ENCODE measurements around the gene NKIRAS1. TPM values are rescaled to one million over a fixed set of nuclear protein-coding genes. Genes with fewer than 3 reads are reported as not detected.

The NKIRAS1 gene
- total and polyA plus RNA-seq, 2 of the 8 experiments (the other 6 are each of a cell fraction or from before 2014, with no cell fraction given): 3.4 to 7.0 TPM

GRCh38 chr3:23945913-23946687 is 29.3 kb upstream of the NKIRAS1 start:
- Histone ChIP-seq H3K23ac (ENCODE audit: insufficient read length) (no peak overlapping the region), H2AFZ (ENCODE audit: low read length) (no peak overlapping the region), H3K27ac (ENCODE audit: low read depth, low read length) (peak overlapping the region; percentile 97), H3K18ac (ENCODE audit: extremely low read depth, low read length) (peak overlapping the region; percentile 81; the same call in 1 of the 2 replicates), H3K36me3 (ENCODE audit: control insufficient read depth in 2 of 4, insufficient read depth in 4 of 4, low read length in 3 of 4) (no peaks in the 10 kb centered on the region), H3K4me1 (replicated peaks in 1 of 4; ENCODE audit: control insufficient read depth in 3 of 4, insufficient read depth in 4 of 4, low read length in 3 of 4) (peaks cover 8 to 17% (median 12%) of the 10 kb centered on the region in 4 experiments; a peak in 6 of 7 replicates), H2BK15ac (ENCODE audit: low read length) (no peak overlapping the region), H3K56ac (replicated peaks; ENCODE audit: insufficient read length, low read depth, low read length) (peak overlapping the region; percentile 34), H3K79me2 (ENCODE audit: control insufficient read depth in 1 of 2, insufficient read depth in 2 of 2, low read length in 2 of 2) (peaks cover 4 to 44% of the 10 kb centered on the region in 2 experiments; a peak in 3 of 4 replicates), H3K23me2 (ENCODE audit: low read depth, low read length) (peaks cover 5% of the 10 kb centered on the region), H3K4me2 (ENCODE audit: insufficient read depth in 1 of 2, low read depth in 2 of 2, low read length in 2 of 2) (peak overlapping the region; percentile 89 to 97), H3K27me3 (replicated peaks in 1 of 4; ENCODE audit: control insufficient read depth in 3 of 4, extremely low read depth in 1 of 4, insufficient read depth in 3 of 4, low read length in 3 of 4) (no peaks in the 10 kb centered on the region; a peak in 1 of 7 replicates), H3K4ac (replicated peaks; ENCODE audit: insufficient read length, low read depth, low read length) (no peak overlapping the region), H2BK120ac (replicated peaks; ENCODE audit: low read depth, low read length) (peak overlapping the region; percentile 86), H2BK20ac (ENCODE audit: low read length) (no peak overlapping the region), H4K91ac (replicated peaks; ENCODE audit: insufficient read length, low read length) (peak overlapping the region; percentile 75), H2BK12ac (ENCODE audit: low read depth, low read length) (peak overlapping the region; percentile 41; the same call in 1 of the 2 replicates), H2AK5ac (ENCODE audit: low read depth, low read length) (no peak overlapping the region; the same call in 1 of the 2 replicates), H3K9ac (replicated peaks in 1 of 4; ENCODE audit: extremely low read depth in 1 of 4, low read depth in 3 of 4, low read length in 3 of 4) (peak overlapping the region; percentile 93 to 100 (median 94)), H4K20me1 (replicated peaks in 1 of 2; ENCODE audit: control insufficient read depth in 1 of 2, insufficient read depth in 2 of 2, low read length in 2 of 2) (peaks cover 0 to 3% of the 10 kb centered on the region in 2 experiments), H4K8ac (ENCODE audit: extremely low read depth, insufficient read depth, low read length) (peak overlapping the region; percentile 99), H3K14ac (ENCODE audit: insufficient read length) (no peak overlapping the region), H2BK5ac (ENCODE audit: low read depth, low read length) (peak overlapping the region; percentile 72), H3K4me3 (ENCODE audit: extremely low read depth in 1 of 4, insufficient read depth in 2 of 4, low read depth in 3 of 4, low read length in 4 of 4) (peak overlapping the region; percentile 91 to 94 (median 92)), H3K9me3 (ENCODE audit: insufficient read depth in 2 of 2, low read depth in 1 of 2, low read length in 1 of 2) (no peaks in the 10 kb centered on the region), H4K5ac (ENCODE audit: insufficient read length, low read depth, low read length) (peak overlapping the region; percentile 98), H3K79me1 (ENCODE audit: low read depth, low read length) (no peaks in the 10 kb centered on the region)
- CTCF ChIA-PET (ENCODE audit: partially characterized antibody): interaction anchor here (0.6 to 2.8 kb wide), 5 partner anchors 12 to 965 kb away, joined by 3 to 8 read pairs (median 3); no protein-coding TSS in a partner anchor
- POLR2A ChIA-PET (ENCODE audit: partially characterized antibody): interaction anchor here (0.6 to 6.6 kb wide), 20 partner anchors 8 to 863 kb away, joined by 3 to 137 read pairs (median 5); partner anchors contain the start of genes NKIRAS1 and RPL15
- FAIRE-seq (peak; percentile 28), DNase-seq (ENCODE audit: low read depth in 1 of 2, low spot score in 2 of 2) (peak; percentile 82 to 99)
- WGBS, 2 experiments (ENCODE audit: extremely low coverage in 1 of 2, insufficient coverage in 1 of 2, insufficient read length in 1 of 2, insufficient replicate concordance in 2 of 2, low coverage in 1 of 2, low lambda C conversion rate in 2 of 2, missing lambda C conversion rate in 1 of 2): 1% methylated on average over 53 of the region's 87 CpGs; no CpG with 5 or more reads in 1 of the 2 experiments
- peak; percentile 35; the same call in 1 of the 2 replicates for TF ChIP-seq NRF1 (IDR thresholded peaks at IDR 0.05; ENCODE audit: low read depth, low read length)
- TF ChIP-seq GABPA (IDR thresholded peaks at IDR 0.05; ENCODE audit: borderline replicate concordance, insufficient read depth, low read length): no peak
- TF ChIP-seq EGR1 (IDR thresholded peaks at IDR 0.05; ENCODE audit: borderline replicate concordance, low read depth, low read length): peak; percentile 67
- peak in 1 of 2 experiments; percentile 73; a peak in 1 of 3 replicates for TF ChIP-seq EP300 (IDR thresholded peaks at IDR 0.05; ENCODE audit: borderline replicate concordance in 1 of 2, low read depth in 2 of 2, low read length in 2 of 2)
- TF ChIP-seq CHD2 (IDR thresholded peaks at IDR 0.05; ENCODE audit: low read length): no peak
- TF ChIP-seq RBBP5 (IDR thresholded peaks at IDR 0.05; ENCODE audit: borderline replicate concordance, low read depth, low read length): peak; percentile 99
- TF ChIP-seq SIRT6 (IDR thresholded peaks at IDR 0.05; ENCODE audit: low read length): no peak
- no peak; the same call in 1 of the 2 replicates for TF ChIP-seq SP1 (IDR thresholded peaks at IDR 0.05; ENCODE audit: low read depth, low read length)
- TF ChIP-seq USF2 (IDR thresholded peaks at IDR 0.05; ENCODE audit: low read length): peak; percentile 87
- TF ChIP-seq KDM5A (IDR thresholded peaks at IDR 0.05; ENCODE audit: low read length): no peak

Data from H1 (cell line).